HCT116 (cell line): ENCODE measurements around the gene TMCO6.

Source experiments
- ELF1 ChIP-seq: IDR thresholded peaks from 2 replicates; pipeline ENCODE4 v1.6.1; 2012; ENCODE audit warnings: low read depth, borderline replicate concordance
- EZH2 ChIP-seq: fragments of 200-600 bp; sonication (generic); IDR thresholded peaks from 2 replicates; pipeline ENCODE4 v1.6.1; 2017; ENCODE audit warnings: antibody characterized with exemption, mixed run types
- EZH2phosphoT487 ChIP-seq: fragments of 200-600 bp; IDR thresholded peaks from 2 replicates; pipeline ENCODE4 v1.6.1; 2018; ENCODE audit warnings: antibody characterized with exemption, borderline replicate concordance
- POLR2A ChIP-seq: IDR thresholded peaks from 2 replicates; pipeline ENCODE4 v1.7.0; 2011; ENCODE audit warnings: borderline replicate concordance; ENCODE audit not compliant: insufficient read depth, insufficient read length; ENCODE audit errors: extremely low read depth
- POLR2AphosphoS5 ChIP-seq: IDR thresholded peaks from 2 replicates; pipeline ENCODE4 v1.6.1; 2011; ENCODE audit warnings: mild to moderate bottlenecking, low read depth, low read length, moderate library complexity
- RAD21 ChIP-seq: IDR thresholded peaks from 2 replicates; pipeline ENCODE4 v1.6.1; 2012; ENCODE audit warnings: low read depth, mild to moderate bottlenecking
- SIN3A ChIP-seq: IDR thresholded peaks from 2 replicates; pipeline ENCODE4 v1.6.1; 2012; ENCODE audit warnings: low read depth
- SRF ChIP-seq: IDR thresholded peaks from 2 replicates; pipeline ENCODE4 v1.6.1; 2012; ENCODE audit warnings: low read depth
- TCF7L2 ChIP-seq: IDR thresholded peaks from 2 replicates; pipeline ENCODE4 v1.7.0; 2011; ENCODE audit warnings: borderline replicate concordance, inconsistent platforms; ENCODE audit not compliant: insufficient read depth, insufficient read length; ENCODE audit errors: extremely low read depth
- ZFX ChIP-seq: fragments of 450-650 bp; IDR thresholded peaks from 2 replicates; pipeline ENCODE4 v1.6.1; 2017
- TF ChIP-seq, protein P1 (sequence below), 3 experiments: fragments of 200-600 bp in 1 of 3; sonication (generic) in 1 of 3; IDR thresholded peaks in 2 of 3; conservative IDR thresholded peaks in 1 of 3; 2 replicates each; pipeline ENCODE4 v1.5.1; 2012 to 2017; ENCODE audit warnings: low read depth in 2 of 3, low read length in 2 of 3, antibody characterized with exemption in 1 of 3, borderline replicate concordance in 1 of 3, control low read depth in 1 of 3, mild to moderate bottlenecking in 1 of 3, mixed read lengths in 1 of 3, mixed run types in 1 of 3, moderate library complexity in 1 of 3; ENCODE audit not compliant: insufficient read depth in 1 of 3
- TF ChIP-seq, protein P2 (sequence below): IDR thresholded peaks from 2 replicates; pipeline ENCODE4 v1.6.1; 2012
- TF ChIP-seq, protein P3 (sequence below): IDR thresholded peaks from 2 replicates; pipeline ENCODE4 v1.6.1; 2012; ENCODE audit warnings: low read depth

DNA sequence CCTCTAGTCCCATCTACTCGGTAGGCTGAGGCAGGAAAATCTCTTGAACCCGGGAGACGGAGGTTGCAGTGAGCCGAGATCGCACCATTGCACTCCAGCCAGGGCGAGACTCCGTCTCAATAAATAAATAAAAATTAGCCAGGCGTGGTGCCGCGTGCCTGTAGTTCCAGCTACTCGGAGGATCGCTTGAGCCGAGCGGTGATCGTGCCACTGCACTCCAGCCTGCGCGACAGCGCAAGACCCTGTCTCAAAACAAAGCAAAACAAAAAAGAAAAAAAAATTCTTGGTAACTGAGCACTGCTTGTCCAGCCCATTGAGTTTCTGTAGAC lies 24.7 kb downstream of the TMCO6 start:
- TF ChIP-seq, protein P1, sequence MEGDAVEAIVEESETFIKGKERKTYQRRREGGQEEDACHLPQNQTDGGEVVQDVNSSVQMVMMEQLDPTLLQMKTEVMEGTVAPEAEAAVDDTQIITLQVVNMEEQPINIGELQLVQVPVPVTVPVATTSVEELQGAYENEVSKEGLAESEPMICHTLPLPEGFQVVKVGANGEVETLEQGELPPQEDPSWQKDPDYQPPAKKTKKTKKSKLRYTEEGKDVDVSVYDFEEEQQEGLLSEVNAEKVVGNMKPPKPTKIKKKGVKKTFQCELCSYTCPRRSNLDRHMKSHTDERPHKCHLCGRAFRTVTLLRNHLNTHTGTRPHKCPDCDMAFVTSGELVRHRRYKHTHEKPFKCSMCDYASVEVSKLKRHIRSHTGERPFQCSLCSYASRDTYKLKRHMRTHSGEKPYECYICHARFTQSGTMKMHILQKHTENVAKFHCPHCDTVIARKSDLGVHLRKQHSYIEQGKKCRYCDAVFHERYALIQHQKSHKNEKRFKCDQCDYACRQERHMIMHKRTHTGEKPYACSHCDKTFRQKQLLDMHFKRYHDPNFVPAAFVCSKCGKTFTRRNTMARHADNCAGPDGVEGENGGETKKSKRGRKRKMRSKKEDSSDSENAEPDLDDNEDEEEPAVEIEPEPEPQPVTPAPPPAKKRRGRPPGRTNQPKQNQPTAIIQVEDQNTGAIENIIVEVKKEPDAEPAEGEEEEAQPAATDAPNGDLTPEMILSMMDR (IDR thresholded peaks at IDR 0.05 in 2 of 3, conservative IDR thresholded peaks at IDR 0.05 in 1 of 3; ENCODE audit: borderline replicate concordance in 1 of 3, insufficient read depth in 1 of 3, low read depth in 2 of 3, low read length in 2 of 3), result no peak
- TF ChIP-seq ZFX, result no peak
- no peak for TF ChIP-seq POLR2A
- TF ChIP-seq RAD21, result no peak
- TF ChIP-seq, protein P2, sequence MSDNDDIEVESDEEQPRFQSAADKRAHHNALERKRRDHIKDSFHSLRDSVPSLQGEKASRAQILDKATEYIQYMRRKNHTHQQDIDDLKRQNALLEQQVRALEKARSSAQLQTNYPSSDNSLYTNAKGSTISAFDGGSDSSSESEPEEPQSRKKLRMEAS, result no peak
- no peak for TF ChIP-seq EZH2phosphoT487
- no peak for TF ChIP-seq POLR2AphosphoS5
- no peak for TF ChIP-seq SRF
- TF ChIP-seq EZH2, result no peak
- no peak for TF ChIP-seq ELF1
- TF ChIP-seq TCF7L2, result no peak
- TF ChIP-seq SIN3A, result no peak
- TF ChIP-seq, protein P3, sequence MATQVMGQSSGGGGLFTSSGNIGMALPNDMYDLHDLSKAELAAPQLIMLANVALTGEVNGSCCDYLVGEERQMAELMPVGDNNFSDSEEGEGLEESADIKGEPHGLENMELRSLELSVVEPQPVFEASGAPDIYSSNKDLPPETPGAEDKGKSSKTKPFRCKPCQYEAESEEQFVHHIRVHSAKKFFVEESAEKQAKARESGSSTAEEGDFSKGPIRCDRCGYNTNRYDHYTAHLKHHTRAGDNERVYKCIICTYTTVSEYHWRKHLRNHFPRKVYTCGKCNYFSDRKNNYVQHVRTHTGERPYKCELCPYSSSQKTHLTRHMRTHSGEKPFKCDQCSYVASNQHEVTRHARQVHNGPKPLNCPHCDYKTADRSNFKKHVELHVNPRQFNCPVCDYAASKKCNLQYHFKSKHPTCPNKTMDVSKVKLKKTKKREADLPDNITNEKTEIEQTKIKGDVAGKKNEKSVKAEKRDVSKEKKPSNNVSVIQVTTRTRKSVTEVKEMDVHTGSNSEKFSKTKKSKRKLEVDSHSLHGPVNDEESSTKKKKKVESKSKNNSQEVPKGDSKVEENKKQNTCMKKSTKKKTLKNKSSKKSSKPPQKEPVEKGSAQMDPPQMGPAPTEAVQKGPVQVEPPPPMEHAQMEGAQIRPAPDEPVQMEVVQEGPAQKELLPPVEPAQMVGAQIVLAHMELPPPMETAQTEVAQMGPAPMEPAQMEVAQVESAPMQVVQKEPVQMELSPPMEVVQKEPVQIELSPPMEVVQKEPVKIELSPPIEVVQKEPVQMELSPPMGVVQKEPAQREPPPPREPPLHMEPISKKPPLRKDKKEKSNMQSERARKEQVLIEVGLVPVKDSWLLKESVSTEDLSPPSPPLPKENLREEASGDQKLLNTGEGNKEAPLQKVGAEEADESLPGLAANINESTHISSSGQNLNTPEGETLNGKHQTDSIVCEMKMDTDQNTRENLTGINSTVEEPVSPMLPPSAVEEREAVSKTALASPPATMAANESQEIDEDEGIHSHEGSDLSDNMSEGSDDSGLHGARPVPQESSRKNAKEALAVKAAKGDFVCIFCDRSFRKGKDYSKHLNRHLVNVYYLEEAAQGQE, result no peak
